GM12892 (cell line): ENCODE data around the gene DLG1.
A peak's percentile ranks its signal among the peaks of the same experiment; 100 is the strongest.

ENCODE experiments used
- POLR2A ChIP-seq: IDR thresholded peaks from 2 replicates; pipeline ENCODE4 v1.6.1; 2011; ENCODE audit warnings: low read depth, low read length, control low read depth
- POLR2AphosphoS5 ChIP-seq: IDR thresholded peaks from 2 replicates; pipeline ENCODE4 v1.6.1; 2011; ENCODE audit warnings: low read depth, low read length, control low read depth
- TAF1 ChIP-seq: IDR thresholded peaks from 2 replicates; pipeline ENCODE4 v1.6.1; 2011; ENCODE audit warnings: low read depth, mild to moderate bottlenecking, control low read depth, low read length, borderline replicate concordance

DNA sequence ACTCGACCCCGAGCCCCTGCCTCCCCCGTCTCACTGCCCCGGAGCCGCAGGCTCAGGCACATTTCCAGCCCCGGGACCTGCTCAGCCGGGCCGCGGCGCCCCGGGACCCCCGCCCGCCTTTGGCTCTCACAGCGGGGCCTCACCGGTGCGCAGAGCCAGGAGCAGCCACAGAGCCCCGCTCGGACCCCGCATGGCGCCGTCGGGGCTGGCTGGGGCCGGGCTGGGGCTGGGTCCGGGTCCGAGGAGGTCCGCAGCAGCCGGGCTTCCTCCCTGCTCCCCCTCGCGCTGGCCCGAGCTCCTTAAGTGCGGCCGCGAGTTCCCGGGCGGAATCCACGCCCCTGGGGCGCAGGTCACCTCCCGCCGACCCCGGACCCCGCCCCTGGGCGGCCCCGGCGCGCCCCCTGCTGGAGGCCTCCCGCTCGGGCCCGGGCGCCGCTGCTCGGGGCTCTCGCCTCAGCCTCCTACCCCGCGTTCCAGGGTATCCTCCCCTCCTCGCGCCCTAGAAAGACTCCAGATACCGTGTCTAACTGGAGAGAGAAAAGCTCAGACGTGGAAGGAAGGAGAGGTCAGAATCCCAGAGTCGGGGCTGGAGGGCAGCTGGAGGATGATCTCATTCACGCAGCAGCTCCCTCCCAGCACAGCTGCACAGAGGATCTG lies 268.8 kb downstream of the DLG1 start, which contains the start of gene MELTF:
- peak; percentile 75; the same call in 1 of the 2 replicates for TF ChIP-seq POLR2A
- no peak for TF ChIP-seq TAF1
- 0 out of 2 replicates have a peak, but pooled peaks have one; percentile 55 for TF ChIP-seq POLR2AphosphoS5
